GM12875 (cell line): ENCODE data around the gene NDUFA3.

Experiments used
- H3K4me3 ChIP-seq: one replicate; pipeline ENCODE4 v1.5.1; 2011; ENCODE audit warnings: low read depth, low read length, control low read depth
- TF ChIP-seq, protein P1 (sequence below): IDR thresholded peaks from 2 replicates; pipeline ENCODE4 v1.5.1; 2011; ENCODE audit warnings: low read depth, mild to moderate bottlenecking, control low read depth, inconsistent platforms, low read length, moderate library complexity, borderline replicate concordance; ENCODE audit not compliant: insufficient read depth

The NDUFA3 gene

DNA sequence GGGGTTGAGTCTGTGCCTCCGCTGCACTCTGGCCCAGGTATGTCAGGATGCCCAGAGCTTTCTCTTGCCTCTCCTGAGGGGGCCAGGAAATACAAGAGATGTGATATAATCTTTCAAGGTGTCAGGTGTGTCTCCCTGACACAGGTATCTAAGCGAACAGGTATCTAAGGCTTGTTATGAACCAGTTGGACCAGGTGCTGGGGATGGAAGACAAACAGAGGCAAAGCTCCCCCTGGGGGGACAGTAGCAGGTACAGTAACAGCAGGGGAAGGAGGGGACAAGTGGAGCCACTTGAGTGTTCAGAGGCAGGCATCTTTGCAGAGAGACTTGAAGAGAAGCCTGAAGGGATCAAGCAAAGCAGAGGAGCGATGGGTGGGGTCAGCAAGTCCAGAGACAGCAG, 54.3 kb downstream of the NDUFA3 start:
- H3K4me3 ChIP-seq: no peak overlapping the region
- TF ChIP-seq, protein P1, sequence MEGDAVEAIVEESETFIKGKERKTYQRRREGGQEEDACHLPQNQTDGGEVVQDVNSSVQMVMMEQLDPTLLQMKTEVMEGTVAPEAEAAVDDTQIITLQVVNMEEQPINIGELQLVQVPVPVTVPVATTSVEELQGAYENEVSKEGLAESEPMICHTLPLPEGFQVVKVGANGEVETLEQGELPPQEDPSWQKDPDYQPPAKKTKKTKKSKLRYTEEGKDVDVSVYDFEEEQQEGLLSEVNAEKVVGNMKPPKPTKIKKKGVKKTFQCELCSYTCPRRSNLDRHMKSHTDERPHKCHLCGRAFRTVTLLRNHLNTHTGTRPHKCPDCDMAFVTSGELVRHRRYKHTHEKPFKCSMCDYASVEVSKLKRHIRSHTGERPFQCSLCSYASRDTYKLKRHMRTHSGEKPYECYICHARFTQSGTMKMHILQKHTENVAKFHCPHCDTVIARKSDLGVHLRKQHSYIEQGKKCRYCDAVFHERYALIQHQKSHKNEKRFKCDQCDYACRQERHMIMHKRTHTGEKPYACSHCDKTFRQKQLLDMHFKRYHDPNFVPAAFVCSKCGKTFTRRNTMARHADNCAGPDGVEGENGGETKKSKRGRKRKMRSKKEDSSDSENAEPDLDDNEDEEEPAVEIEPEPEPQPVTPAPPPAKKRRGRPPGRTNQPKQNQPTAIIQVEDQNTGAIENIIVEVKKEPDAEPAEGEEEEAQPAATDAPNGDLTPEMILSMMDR: no peak
